Coronary artery (tissue), 2 donors: ENCODE measurements around the gene LRRTM4.
"Not testable (repeated sequence)": the region's sequence is repeated elsewhere in the genome, so short reads cannot be mapped to it uniquely, and the experiment has no call there.

Source experiments
- DNase-seq: peaks from one replicate; pipeline ENCODE4 v3.0.0-alpha.2; 2017; ENCODE audit warnings: low spot score
- H3K27ac ChIP-seq, 2 donors: fragments of 200-600 bp; sonication (generic); one replicate each; pipeline ENCODE4 v1.5.1; 2016 to 2019
- H3K4me3 ChIP-seq: fragments of 200-600 bp; sonication (generic); 2 replicates; pipeline ENCODE4 v1.5.1; 2016; ENCODE audit warnings: mild to moderate bottlenecking, moderate library complexity
- TF ChIP-seq, protein P1 (sequence below): fragments of 200-600 bp; sonication (generic); IDR thresholded peaks from one replicate; pipeline ENCODE4 v1.5.1; 2019; ENCODE audit warnings: antibody characterized with exemption

Gene LRRTM4

DNA sequence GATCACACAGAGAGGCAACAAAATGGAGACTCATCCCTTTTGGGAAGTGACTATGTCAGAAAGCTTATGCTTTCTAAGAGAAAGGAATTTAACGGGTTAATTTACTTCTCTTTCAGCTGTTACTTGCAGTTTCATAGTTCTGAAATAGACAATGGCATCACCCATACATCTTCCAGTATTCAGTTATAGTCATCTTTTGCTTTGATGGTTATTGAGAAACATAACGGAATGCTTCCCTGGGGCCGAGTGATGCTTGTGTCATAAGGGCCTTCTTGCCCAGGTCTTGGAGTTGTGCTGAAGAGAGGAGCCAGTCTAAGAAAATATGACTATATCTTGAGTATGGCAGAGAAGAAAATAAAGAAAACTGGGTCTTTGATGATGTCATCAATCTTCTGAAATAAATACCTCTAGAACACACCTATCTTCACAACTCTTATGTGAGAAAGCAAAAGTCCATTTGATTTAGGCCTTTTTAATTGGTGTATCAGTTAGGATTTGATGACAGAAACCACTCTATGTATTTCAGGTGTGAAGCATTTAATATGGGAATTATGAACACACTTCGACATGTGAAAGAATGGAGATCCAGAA lies 328.2 kb downstream of the LRRTM4 start:
- Histone ChIP-seq H3K27ac (no peak overlapping the region), H3K4me3 (no peak overlapping the region)
- DNase-seq, result no peak
- TF ChIP-seq, protein P1, sequence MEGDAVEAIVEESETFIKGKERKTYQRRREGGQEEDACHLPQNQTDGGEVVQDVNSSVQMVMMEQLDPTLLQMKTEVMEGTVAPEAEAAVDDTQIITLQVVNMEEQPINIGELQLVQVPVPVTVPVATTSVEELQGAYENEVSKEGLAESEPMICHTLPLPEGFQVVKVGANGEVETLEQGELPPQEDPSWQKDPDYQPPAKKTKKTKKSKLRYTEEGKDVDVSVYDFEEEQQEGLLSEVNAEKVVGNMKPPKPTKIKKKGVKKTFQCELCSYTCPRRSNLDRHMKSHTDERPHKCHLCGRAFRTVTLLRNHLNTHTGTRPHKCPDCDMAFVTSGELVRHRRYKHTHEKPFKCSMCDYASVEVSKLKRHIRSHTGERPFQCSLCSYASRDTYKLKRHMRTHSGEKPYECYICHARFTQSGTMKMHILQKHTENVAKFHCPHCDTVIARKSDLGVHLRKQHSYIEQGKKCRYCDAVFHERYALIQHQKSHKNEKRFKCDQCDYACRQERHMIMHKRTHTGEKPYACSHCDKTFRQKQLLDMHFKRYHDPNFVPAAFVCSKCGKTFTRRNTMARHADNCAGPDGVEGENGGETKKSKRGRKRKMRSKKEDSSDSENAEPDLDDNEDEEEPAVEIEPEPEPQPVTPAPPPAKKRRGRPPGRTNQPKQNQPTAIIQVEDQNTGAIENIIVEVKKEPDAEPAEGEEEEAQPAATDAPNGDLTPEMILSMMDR, result no peak

DNA sequence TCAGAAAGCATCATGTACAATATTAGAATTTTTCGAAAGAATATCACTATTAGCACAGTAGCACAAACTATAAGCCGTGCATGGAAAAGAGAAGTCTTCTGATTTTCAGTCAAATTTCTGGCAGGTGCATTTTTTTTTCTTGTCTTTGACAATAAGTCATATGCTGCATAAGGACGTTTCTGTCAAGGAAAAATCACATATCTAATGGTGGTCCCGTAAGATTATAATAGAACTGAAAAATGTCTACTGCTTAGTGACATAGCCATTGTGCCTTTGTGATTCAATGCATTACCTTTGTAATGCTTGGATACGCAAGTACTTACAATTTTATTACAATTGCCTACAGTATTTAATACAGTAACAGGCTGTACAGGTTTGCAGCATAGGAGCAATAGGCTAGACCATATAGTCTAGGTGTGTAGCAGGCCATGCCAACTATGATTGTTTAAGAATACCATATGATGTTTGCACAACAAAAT lies 329.3 kb downstream of the LRRTM4 start:
- TF ChIP-seq, protein P1, result no peak
- Histone ChIP-seq H3K27ac (no peak overlapping the region), H3K4me3 (no peak overlapping the region)
- no peak for DNase-seq

DNA sequence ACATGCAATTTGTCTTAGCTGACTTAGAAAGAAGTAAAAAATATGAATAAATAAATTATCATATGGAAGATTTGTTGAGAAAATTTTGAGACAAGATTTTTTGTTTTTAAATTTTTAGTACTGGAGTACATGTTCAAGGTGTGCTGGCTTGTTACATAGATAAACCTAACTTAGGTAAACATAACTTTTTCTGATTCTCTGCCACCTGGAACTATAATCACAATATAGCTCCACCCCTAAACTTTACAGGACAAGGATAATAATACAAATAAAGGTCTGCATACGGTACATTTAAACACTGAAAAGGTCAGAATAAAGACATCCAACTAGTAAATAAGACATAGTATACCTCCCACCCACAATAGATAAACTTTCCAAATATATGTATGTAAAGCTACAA lies 330.5 kb downstream of the LRRTM4 start:
- Histone ChIP-seq H3K27ac (no peak overlapping the region), H3K4me3 (no peak overlapping the region)
- DNase-seq, result no peak
- TF ChIP-seq, protein P1, result no peak

DNA sequence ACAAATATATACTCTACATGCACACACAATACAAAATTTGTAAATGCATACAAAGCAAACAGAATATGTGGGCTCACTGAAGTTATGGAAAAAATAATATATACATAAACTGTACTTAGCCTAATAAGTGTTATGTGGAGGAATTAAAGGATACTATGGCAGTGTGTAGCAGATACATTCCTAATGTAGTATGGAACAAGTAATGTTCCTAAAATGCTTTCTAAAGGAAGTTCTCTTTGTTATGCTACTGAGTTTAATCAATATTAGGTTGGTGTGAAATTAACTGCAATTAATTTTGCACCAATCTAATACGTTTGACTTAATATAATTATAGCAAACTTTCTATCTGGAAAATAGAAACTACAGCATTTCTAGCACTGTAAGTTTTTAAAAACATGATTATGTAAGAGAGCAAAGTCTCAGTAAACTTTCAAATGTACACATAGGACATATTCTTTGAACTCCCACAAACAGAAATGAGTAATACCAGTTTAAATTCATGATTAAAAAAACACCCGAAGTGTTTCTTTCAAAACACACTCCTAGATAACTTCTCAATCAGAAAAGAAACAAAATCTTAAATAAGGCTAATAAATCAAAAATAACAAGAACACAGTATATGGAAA lies 331.3 kb downstream of the LRRTM4 start:
- Histone ChIP-seq H3K4me3 (no peak overlapping the region), H3K27ac (no peak overlapping the region)
- TF ChIP-seq, protein P1, result no peak
- DNase-seq, result no peak

- TF ChIP-seq, protein P1, result no peak
- no peak for DNase-seq
- no peak overlapping the region for H3K27ac ChIP-seq
- no peak overlapping the region for H3K4me3 ChIP-seq
Observed at GRCh38 chr2:77185052-77185451, 337.1 kb downstream of the LRRTM4 start.

DNA sequence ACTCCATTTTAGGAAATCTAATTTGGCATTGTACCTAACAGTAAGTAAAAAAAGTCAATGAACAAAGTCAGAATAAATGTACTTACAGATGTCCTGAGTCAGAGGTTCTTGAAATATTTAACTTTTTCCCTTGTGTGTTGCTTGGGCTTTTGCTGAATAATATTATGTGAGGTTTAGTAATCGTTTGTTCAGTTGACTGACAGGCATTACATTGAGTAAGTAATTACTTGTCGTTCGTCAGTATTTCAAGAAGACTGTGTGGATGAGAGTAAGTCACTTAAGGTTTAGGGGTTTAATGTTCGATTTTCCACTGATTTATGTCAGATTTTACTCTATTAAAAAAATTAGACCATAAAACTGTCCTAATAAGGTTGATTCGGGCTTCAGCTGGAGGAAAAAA lies 342.9 kb downstream of the LRRTM4 start:
- TF ChIP-seq, protein P1, result no peak
- Histone ChIP-seq H3K27ac (no peak overlapping the region), H3K4me3 (no peak overlapping the region)
- DNase-seq, result no peak

GRCh38 chr2:77175266-77175780 lies 346.9 kb downstream of the LRRTM4 start:
- H3K27ac ChIP-seq, DNase-seq, H3K4me3 ChIP-seq: not testable (repeated sequence)
